Measurements from ENCODE around the gene AKAIN1.

AKAIN1 gene

GRCh38 chr18:5180254-5180653, 16.8 kb downstream of the AKAIN1 start:
- DNase-seq (ENCODE audit: low read depth) = no peak
- in situ Hi-C loops (cut with HindIII; ENCODE audit: low sequenced_read_pairs) = no loop called here
- no peak for TF ChIP-seq CTCF (IDR thresholded peaks at IDR 0.05; ENCODE audit: low read depth, low read length, missing control alignments)
- H3K4me3 ChIP-seq (ENCODE audit: low read depth, low read length) = no peak overlapping the region

- TF ChIP-seq CTCF (IDR thresholded peaks at IDR 0.05; ENCODE audit: low read depth, low read length, missing control alignments) = no peak
- H3K4me3 ChIP-seq (ENCODE audit: low read depth, low read length) = no peak overlapping the region
- in situ Hi-C loops (cut with HindIII; ENCODE audit: low sequenced_read_pairs) = no loop called here
- DNase-seq (ENCODE audit: low read depth) = no peak
Measured at GRCh38 chr18:5178519-5178918, 18.5 kb downstream of the AKAIN1 start.

- no peak for DNase-seq (ENCODE audit: low read depth)
- no peak overlapping the region for H3K4me3 ChIP-seq (ENCODE audit: low read depth, low read length)
- TF ChIP-seq CTCF (IDR thresholded peaks at IDR 0.05; ENCODE audit: low read depth, low read length, missing control alignments) = no peak
- in situ Hi-C loops (cut with HindIII; ENCODE audit: low sequenced_read_pairs) = no loop called here
Measured at GRCh38 chr18:5175378-5175777, 21.7 kb downstream of the AKAIN1 start.

- no peak overlapping the region for H3K4me3 ChIP-seq (ENCODE audit: low read depth, low read length)
- DNase-seq (ENCODE audit: low read depth) = no peak
- in situ Hi-C loops (cut with HindIII; ENCODE audit: low sequenced_read_pairs) = no loop called here
- TF ChIP-seq CTCF (IDR thresholded peaks at IDR 0.05; ENCODE audit: low read depth, low read length, missing control alignments) = no peak
Measured at GRCh38 chr18:5173646-5174045, 23.4 kb downstream of the AKAIN1 start.

- in situ Hi-C loops (cut with HindIII; ENCODE audit: low sequenced_read_pairs) = no loop called here
- no peak overlapping the region for H3K4me3 ChIP-seq (ENCODE audit: low read depth, low read length)
- no peak for DNase-seq (ENCODE audit: low read depth)
- TF ChIP-seq CTCF (IDR thresholded peaks at IDR 0.05; ENCODE audit: low read depth, low read length, missing control alignments) = no peak
Measured at GRCh38 chr18:5173236-5173635, 23.8 kb downstream of the AKAIN1 start.

GRCh38 chr18:5167831-5168230, 29.2 kb downstream of the AKAIN1 start:
- TF ChIP-seq CTCF (IDR thresholded peaks at IDR 0.05; ENCODE audit: low read depth, low read length, missing control alignments) = no peak
- no peak overlapping the region for H3K4me3 ChIP-seq (ENCODE audit: low read depth, low read length)
- no peak for DNase-seq (ENCODE audit: low read depth)
- in situ Hi-C loops (cut with HindIII; ENCODE audit: low sequenced_read_pairs) = no loop called here

Data from astrocyte of the cerebellum (primary cell).